Measurements from ENCODE around the gene UBE2E2. TPM values are rescaled to one million over a fixed set of nuclear protein-coding genes. Genes with fewer than 3 reads are reported as not detected.

The UBE2E2 gene
- total RNA-seq, 1 donor from 2014 or later, result 33.9 TPM

DNA sequence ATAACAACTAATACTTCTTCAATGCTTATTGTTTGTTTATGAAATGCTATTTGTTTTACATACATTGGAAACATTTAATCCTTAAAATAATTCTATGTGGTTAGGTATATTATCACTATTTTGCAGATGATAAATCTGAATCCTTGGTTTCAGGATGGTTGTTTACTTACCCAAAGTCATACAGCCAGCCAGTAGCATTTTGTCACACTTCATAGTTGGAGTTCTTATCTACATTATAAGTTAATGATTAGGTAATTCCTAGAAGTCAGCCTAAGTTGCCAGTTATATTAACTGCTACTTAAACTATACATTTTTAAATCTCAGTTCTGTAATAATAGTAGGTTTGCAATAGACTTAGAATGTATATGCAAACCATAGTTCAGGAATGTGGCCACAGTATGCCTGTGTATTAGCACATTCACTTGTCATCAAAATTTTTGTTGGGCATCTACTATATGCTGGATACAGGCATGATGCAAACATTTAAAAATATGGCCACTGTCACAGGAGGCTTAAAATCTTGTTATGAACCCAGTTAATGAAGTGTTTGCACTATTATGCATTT, 187.9 kb downstream of the UBE2E2 start:
- no peak for ATAC-seq

DNA sequence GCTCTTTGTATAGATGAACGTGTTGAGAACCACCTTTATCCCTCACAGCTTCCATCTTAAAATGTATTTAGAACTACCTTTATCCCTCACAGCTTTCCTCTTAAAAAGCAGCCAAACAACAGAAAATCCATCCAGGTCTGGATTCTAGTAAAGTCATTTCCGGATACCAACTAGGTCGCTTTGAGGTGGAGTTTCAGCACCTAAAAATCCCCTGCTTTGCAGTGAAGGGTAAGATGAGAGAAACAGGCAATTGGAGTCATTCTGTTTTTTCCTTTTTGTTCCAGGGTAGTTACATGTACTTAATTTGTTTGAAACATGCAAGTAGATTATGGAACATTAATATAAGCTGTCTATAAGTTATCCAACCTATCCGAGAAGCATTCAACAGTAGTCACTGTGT, 192.0 kb downstream of the UBE2E2 start:
- ATAC-seq, result no peak

- ATAC-seq, result no peak
These were observed 193.6 kb downstream of the UBE2E2 start for GRCh38 chr3:23396746-23397145.

DNA sequence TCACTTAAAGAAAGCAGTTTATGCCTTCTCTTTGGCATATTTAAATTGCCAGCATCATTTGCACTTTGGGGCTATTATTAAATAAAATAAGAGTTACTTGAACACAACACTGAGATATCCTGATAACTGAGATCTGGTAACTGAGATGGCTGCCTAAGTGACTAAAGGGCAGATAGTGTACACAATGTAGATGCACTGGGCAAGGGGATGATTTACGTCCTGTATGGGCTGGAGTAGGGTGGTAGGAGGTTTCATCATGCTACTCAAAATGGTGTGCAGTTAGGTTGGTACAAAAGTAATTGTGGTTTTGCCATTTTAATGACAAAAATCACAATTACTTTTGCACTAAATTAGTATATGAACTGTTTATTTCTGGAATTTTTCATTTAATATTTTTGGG, 196.1 kb downstream of the UBE2E2 start:
- no peak for ATAC-seq

DNA sequence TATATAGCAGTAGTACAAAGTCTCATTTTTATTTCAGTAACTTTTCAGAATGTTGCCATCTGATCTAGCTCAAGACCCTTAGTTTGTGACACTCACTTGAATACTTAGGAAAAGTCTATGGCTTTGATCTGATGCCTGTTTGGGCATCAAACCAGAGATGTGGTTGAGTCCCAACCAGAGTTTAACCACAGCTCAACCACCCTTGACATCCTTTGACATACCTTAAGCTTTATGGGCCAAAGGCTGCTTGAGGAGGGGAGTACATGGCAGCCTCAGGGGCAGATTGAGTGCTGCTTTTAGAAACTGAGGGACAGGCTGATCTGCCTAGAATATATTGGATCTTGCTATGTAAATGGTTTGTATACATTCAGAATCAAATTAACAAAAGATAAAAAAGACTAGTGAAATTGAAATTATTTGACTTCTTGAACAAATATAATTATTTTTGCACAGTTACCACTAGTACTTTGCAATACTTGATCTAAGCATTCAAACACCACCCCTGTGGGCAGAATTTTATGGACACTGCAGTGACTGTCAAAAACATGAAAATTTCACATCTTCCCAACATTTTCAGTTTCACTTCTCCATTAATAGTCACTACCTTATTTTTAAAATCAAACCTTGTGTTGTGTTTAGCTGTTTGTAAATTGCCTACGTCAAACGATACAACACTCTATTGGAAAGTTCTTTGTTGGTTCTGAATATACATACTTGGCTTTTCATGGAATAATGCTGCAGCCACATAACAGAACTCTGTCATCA, 199.8 kb downstream of the UBE2E2 start:
- ATAC-seq, result no peak

DNA sequence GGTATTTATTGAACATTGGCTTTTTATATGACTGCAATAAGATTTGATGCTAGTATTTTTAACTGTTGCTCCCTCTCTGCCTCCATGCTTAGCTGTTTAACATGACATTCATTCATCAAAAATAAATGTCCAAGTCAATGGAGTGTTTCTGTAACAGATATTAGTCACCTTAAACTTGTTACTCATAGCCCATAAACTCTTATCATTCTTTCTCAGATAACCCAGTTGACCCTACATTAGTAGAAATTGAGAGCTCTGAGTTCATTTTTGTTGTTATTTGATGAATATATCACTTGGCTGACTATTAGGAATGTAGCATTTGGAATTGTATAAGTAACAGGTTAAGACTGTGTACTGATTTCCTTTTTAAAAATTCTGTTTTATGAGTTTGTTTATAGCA, 201.1 kb downstream of the UBE2E2 start:
- ATAC-seq, result no peak

- ATAC-seq, result peak; percentile 83
These were observed 202.0 kb downstream of the UBE2E2 start for GRCh38 chr3:23405081-23405480.

DNA sequence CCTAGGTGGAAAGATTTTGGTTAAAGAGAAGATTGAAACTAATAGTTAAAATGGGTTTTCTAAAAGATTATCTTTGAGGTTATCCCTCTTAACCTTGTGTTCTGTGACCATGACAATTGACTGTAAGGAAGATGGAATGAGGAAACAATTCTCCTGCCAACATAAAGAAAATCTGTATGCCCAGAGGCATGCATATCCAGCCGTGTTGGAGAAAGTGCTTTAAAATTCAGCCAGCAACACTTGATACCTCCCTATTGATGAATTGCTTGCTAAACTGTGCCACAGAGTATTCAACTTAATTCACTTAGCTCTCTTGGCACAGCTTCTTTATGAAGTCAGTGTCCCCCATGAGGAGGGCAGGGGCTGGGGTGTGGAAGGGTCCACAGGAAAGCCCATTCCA, 203.5 kb downstream of the UBE2E2 start:
- no peak for ATAC-seq

DNA sequence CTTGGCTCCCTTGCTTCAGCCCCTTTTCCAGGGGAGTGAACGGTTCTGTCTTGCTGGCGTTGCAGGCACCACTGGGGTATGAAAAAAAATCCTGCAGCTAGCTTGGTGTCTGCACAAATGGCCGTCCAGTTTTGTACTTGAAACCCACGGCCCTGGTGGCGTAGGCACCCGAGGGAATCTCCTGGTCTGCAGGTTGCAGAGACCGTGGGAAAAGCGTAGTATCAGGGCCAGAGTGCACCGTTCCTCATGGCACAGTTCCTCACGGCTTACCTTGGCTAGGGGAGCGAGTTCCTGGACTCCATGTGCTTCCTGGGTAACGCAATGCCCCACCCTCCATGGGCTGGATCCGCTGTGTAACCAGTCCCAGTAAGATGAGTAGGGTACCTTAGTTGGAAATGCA, 214.9 kb downstream of the UBE2E2 start:
- ATAC-seq, result no peak

GRCh38 chr3:23421811-23422516, 218.8 kb downstream of the UBE2E2 start:
- ATAC-seq, result no peak

DNA sequence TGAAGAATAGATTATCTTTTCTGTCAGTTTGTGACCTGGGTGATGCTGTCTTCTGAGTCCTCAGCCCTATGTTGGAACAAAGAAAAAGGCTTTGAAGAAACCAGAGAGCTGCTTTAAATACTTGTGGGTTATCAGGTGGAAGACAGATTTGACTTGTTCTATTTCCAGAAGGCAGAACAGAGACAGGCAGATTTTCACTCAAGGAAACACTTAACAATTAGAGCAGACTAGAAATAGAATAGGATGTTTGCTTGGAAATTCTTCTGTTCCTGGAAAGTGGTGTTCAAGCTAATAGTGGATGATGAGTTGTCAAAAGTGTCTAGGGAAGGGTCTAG, 219.4 kb downstream of the UBE2E2 start:
- ATAC-seq, result no peak

GRCh38 chr3:23425410-23425809, 222.3 kb downstream of the UBE2E2 start:
- no peak for ATAC-seq

DNA sequence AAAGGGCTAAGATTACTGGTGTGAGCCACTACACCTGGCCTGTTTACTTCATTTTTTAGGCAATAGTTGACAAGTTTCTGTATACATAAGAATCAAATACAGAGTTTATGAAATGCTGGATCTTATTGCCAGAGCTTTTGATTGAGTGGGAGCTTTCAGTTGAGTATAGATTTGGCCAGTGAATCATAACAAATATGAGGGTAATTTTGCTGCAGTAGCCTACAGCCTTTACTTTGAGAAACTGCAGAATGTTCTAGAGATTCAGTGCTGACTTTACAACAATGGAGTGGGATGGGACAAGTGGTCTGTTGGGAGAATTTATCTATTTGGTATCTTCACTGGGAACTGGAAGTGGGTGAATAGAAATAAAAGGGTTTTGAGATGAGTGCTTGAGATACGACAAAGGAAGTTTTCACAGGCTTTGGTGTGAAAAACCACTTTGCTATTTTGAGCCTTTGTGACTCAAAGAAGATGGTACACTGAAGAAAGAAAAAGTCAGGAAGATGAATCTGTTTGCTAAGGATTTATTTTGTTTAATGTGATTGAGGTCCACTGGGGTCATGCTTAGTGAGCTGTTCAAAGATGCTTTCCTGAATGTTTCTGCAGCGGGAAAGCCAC, 227.8 kb downstream of the UBE2E2 start:
- no peak for ATAC-seq

DNA sequence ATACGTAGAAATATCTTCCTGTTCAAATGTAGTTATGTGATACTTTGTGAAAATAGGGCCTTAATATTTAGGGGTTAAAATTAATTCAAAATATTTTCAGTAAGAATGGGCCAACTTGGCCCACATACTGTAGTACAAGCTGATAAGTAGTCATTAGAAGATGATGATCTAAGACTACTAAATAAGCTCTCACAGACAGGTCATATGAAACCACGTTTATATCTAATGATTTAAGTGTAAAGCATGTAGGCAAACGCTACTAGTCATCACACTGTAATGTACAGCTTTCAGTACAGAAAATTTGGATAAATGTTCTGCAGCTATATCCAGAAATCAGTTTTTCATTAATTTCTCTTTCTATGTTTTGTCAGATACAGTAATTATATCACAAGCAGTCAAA, 228.6 kb downstream of the UBE2E2 start:
- ATAC-seq, result no peak

GRCh38 chr3:23435318-23435717, 232.2 kb downstream of the UBE2E2 start:
- no peak for ATAC-seq

DNA sequence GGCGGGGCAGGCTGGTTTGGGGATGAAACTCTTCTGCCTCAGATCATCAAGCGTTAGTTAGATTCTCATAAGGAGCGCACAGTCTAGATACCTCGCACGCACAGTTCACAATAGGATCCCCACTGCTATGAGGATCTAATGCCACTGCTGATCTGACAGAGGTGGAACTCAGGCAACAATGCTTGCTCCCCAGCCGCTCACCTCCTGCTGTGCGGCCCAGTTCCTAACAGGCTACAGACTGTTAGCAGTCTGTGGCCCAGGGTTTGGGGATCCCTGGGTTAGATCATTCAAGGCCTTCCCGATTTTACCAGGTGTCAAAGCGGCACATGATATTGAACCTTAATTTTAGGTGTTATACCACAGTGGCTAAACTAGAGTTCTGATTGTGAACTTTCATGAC, 232.8 kb downstream of the UBE2E2 start:
- no peak for ATAC-seq

DNA sequence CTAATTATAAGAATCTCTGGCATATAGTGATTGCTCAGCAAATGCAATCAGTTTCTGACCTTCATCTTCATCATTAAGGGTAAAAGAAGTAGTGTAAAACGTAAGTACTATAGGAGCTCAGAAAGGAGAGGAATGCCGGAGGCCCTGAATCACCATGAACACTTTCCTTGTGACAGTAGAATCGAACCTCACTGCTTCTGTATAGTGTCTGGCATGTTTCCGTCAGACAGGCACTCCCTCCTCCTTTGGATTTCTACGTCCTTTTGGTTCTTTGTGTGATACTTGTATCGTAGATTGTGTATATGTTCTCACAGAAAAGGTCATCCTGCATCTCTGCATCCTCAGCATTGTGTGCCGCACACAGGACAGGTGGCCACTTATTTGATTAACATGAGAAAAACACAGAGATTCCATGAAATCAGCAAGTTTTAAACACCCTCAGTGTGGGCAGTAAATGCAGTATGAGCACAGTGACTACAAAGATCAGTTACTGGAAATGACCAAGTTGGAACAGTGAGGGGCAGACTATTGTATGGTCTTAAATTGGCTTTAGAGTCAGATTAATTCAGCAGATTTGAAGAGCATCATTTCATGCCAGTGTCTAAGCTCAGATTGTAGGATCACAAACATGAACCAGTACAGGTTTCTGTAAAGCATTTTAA, 234.5 kb downstream of the UBE2E2 start:
- no peak for ATAC-seq

DNA sequence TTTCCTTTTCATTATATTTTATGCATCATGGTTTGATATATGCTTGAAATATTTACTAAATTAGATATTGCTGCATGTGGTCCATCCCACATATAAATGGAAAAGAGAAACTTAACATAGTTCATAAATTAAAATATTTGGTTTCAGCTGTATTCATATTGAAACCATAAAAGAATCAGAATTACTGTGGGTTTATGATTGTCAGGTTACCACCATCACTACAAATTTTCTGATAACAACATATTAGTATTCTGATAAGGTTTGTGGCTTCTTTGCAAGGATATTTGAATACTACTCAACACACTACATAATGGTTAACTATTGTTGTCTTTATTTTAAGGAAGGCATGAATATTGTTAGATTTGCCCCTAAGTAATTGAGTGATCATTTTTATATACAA, 235.5 kb downstream of the UBE2E2 start:
- no peak for ATAC-seq

- no peak for ATAC-seq
These were observed 236.0 kb downstream of the UBE2E2 start for GRCh38 chr3:23439080-23439479.

GRCh38 chr3:23440416-23441294, 237.5 kb downstream of the UBE2E2 start:
- no peak for ATAC-seq

- no peak for ATAC-seq
These were observed 239.7 kb downstream of the UBE2E2 start for GRCh38 chr3:23442598-23443383.

Data from esophagus mucosa (tissue), 1 donor.